Activated effector memory CD4-positive, alpha-beta T cell treated with Interleukin-2 at 50 U/mL for 16 hours (primary cell): ENCODE measurements around the gene TNFRSF8.

Experiments used
- DNase-seq: peaks from one replicate; pipeline ENCODE4 v3.0.0-alpha.2; 2020

TNFRSF8 gene

GRCh38 chr1:12162459-12163137 is 99.5 kb downstream of the TNFRSF8 start:
- DNase-seq = no peak

- no peak for DNase-seq
Measured at GRCh38 chr1:12163210-12163609, 100.1 kb downstream of the TNFRSF8 start.

GRCh38 chr1:12164210-12164609 is 101.1 kb downstream of the TNFRSF8 start:
- DNase-seq = no peak

- DNase-seq = no peak
Measured at GRCh38 chr1:12165342-12165741, 102.2 kb downstream of the TNFRSF8 start.

- DNase-seq = peak; percentile 58
Measured at GRCh38 chr1:12166834-12167492, 103.9 kb downstream of the TNFRSF8 start, which contains the start of gene TNFRSF1B. Gene TNFRSF1B, plus strand, starts transcription at chr1:12166991. Its CDS starts 101 bp downstream, at chr1:12167092.

- DNase-seq = no peak
Measured at GRCh38 chr1:12167493-12168429, 104.7 kb downstream of the TNFRSF8 start.

- DNase-seq = no peak
Measured at GRCh38 chr1:12168451-12169160, 105.5 kb downstream of the TNFRSF8 start.

GRCh38 chr1:12169442-12170135 is 106.5 kb downstream of the TNFRSF8 start:
- DNase-seq = no peak

GRCh38 chr1:12170263-12170671 is 107.2 kb downstream of the TNFRSF8 start:
- DNase-seq = no peak

GRCh38 chr1:12171206-12172041 is 108.3 kb downstream of the TNFRSF8 start:
- DNase-seq = no peak

GRCh38 chr1:12172042-12172851 is 109.1 kb downstream of the TNFRSF8 start:
- DNase-seq = no peak

GRCh38 chr1:12173041-12173509 is 110.0 kb downstream of the TNFRSF8 start:
- DNase-seq = no peak

- DNase-seq = peak; percentile 78
Measured at GRCh38 chr1:12173631-12174121, 110.6 kb downstream of the TNFRSF8 start.

GRCh38 chr1:12174924-12175810 is 112.1 kb downstream of the TNFRSF8 start:
- DNase-seq = no peak

- no peak for DNase-seq
Measured at GRCh38 chr1:12176298-12177118, 113.4 kb downstream of the TNFRSF8 start.

GRCh38 chr1:12177156-12177998 is 114.3 kb downstream of the TNFRSF8 start:
- no peak for DNase-seq

GRCh38 chr1:12177999-12178441 is 114.9 kb downstream of the TNFRSF8 start:
- peak; percentile 84 for DNase-seq
